Bronchial epithelial cell (primary cell): ENCODE results near the gene CSTF1. TPM values are rescaled to one million over a fixed set of nuclear protein-coding genes. Genes with fewer than 3 reads are reported as not detected.
"Not testable (repeated sequence)": the region's sequence is repeated elsewhere in the genome, so short reads cannot be mapped to it uniquely, and the experiment has no call there.

Source experiments
- DNase-seq: peaks from one replicate; pipeline ENCODE4 v3.0.0-alpha.2; 2010; ENCODE audit warnings: low read depth
- FAIRE-seq: peaks from 2 replicates; lab custom pipeline; 2011; peaks lifted over from hg19 to GRCh38; lab: Jason Lieb, UNC
- H3K27me3 ChIP-seq: 2 replicates; pipeline ENCODE4 v1.5.1; 2011; ENCODE audit warnings: low read length; ENCODE audit not compliant: control insufficient read depth, insufficient read depth
- H3K36me3 ChIP-seq: 2 replicates; pipeline ENCODE4 v1.5.1; 2011; ENCODE audit warnings: low read length; ENCODE audit not compliant: control insufficient read depth, insufficient read depth
- H3K4me3 ChIP-seq: 2 replicates; pipeline ENCODE4 v1.5.1; 2011; ENCODE audit warnings: mild to moderate bottlenecking, low read depth, low read length, control low read depth
- CTCF ChIP-seq: IDR thresholded peaks from 2 replicates; pipeline ENCODE4 v1.5.1; 2011; ENCODE audit warnings: mild to moderate bottlenecking, moderate library complexity, low read length, control low read depth, inconsistent platforms; ENCODE audit not compliant: insufficient read depth, severe bottlenecking
- total RNA-seq: library from RNA; depleted of rRNA; stranded (reverse); fragments of >200 nt; gene quantifications from 2 replicates; pipeline ENCODE4 v1.2.1, GENCODE V29; 2014

Gene CSTF1
- total RNA-seq, 1 donor from 2014 or later: 21.9 TPM

GRCh38 chr20:56403465-56403864, 11.0 kb downstream of the CSTF1 start:
- Histone ChIP-seq H3K4me3 (no peak overlapping the region), H3K27me3 (no peaks in the 10 kb centered on the region), H3K36me3 (peaks cover 12% of the 10 kb centered on the region)
- no peak for DNase-seq
- TF ChIP-seq CTCF: no peak
- no peak for FAIRE-seq

GRCh38 chr20:56405356-56405755, 12.9 kb downstream of the CSTF1 start:
- not testable (repeated sequence) for H3K36me3 ChIP-seq, FAIRE-seq, H3K4me3 ChIP-seq, H3K27me3 ChIP-seq, DNase-seq

GRCh38 chr20:56406910-56407309, 14.5 kb downstream of the CSTF1 start:
- H3K27me3 ChIP-seq: no peaks in the 10 kb centered on the region
- no peak overlapping the region for H3K4me3 ChIP-seq
- FAIRE-seq (no peak), DNase-seq (no peak)
- peaks cover 7% of the 10 kb centered on the region for H3K36me3 ChIP-seq
- TF ChIP-seq CTCF: no peak

- Histone ChIP-seq H3K36me3 (peaks cover 2% of the 10 kb centered on the region), H3K4me3 (no peak overlapping the region), H3K27me3 (no peaks in the 10 kb centered on the region)
- no peak for TF ChIP-seq CTCF
- FAIRE-seq (no peak), DNase-seq (no peak)
Observed at GRCh38 chr20:56409521-56409920, 17.1 kb downstream of the CSTF1 start.

GRCh38 chr20:56409956-56410355, 17.5 kb downstream of the CSTF1 start:
- no peak for TF ChIP-seq CTCF
- FAIRE-seq (no peak), DNase-seq (no peak)
- H3K4me3 ChIP-seq: no peak overlapping the region
- no peaks in the 10 kb centered on the region for H3K27me3 ChIP-seq
- peaks cover 2% of the 10 kb centered on the region for H3K36me3 ChIP-seq

GRCh38 chr20:56411287-56411686, 18.8 kb downstream of the CSTF1 start:
- not testable (repeated sequence) for H3K4me3 ChIP-seq, DNase-seq, FAIRE-seq, H3K27me3 ChIP-seq, H3K36me3 ChIP-seq

- H3K36me3 ChIP-seq: peaks cover 2% of the 10 kb centered on the region
- no peaks in the 10 kb centered on the region for H3K27me3 ChIP-seq
- no peak within 1 kb of the TSS for H3K4me3 ChIP-seq
- DNase-seq: no peak
- TF ChIP-seq CTCF: no peak
- no peak for FAIRE-seq
Observed at GRCh38 chr20:56411759-56412472, 19.5 kb downstream of the CSTF1 start, which contains the start of gene CASS4. CASS4 (plus strand) TSS chr20:56412260; CDS start chr20:56412459, 199 bp downstream.
